H9 (cell line): ENCODE data around the gene SMARCE1. TPM values are rescaled to one million over a fixed set of nuclear protein-coding genes. Genes with fewer than 3 reads are reported as not detected.

ENCODE experiments used
- DNase-seq: peaks from one replicate; pipeline ENCODE4 v3.0.0-alpha.2; 2017
- H2AFZ ChIP-seq: one replicate; pipeline ENCODE4 v1.6.1; 2013; ENCODE audit warnings: mild to moderate bottlenecking, low read length, control low read depth, moderate library complexity
- H2AK5ac ChIP-seq: 2 replicates; pipeline ENCODE4 v1.6.1; 2013; ENCODE audit warnings: low read length, control low read depth, mixed read lengths; ENCODE audit not compliant: insufficient read length
- H2BK120ac ChIP-seq: one replicate; pipeline ENCODE4 v1.6.1; 2013; ENCODE audit warnings: low read depth, mild to moderate bottlenecking, low read length, control low read depth, inconsistent platforms; ENCODE audit not compliant: poor library complexity, severe bottlenecking
- H2BK12ac ChIP-seq: 2 replicates; pipeline ENCODE4 v1.6.1; 2013; ENCODE audit warnings: low read length, control low read depth, mixed read lengths, low read depth; ENCODE audit not compliant: insufficient read length
- H2BK15ac ChIP-seq: 2 replicates; pipeline ENCODE4 v1.6.1; 2013; ENCODE audit warnings: low read depth, low read length, control low read depth
- H2BK20ac ChIP-seq: one replicate; pipeline ENCODE4 v1.6.1; 2013; ENCODE audit warnings: low read depth, mild to moderate bottlenecking, low read length, control low read depth, inconsistent platforms; ENCODE audit not compliant: poor library complexity, severe bottlenecking
- H2BK5ac ChIP-seq: 2 replicates; pipeline ENCODE4 v1.6.1; 2013; ENCODE audit warnings: low read length, control low read depth, mixed read lengths; ENCODE audit not compliant: insufficient read length
- H3K14ac ChIP-seq: 2 replicates; pipeline ENCODE4 v1.6.1; 2013; ENCODE audit warnings: low read length, control low read depth; ENCODE audit not compliant: insufficient read depth
- H3K18ac ChIP-seq: 2 replicates; pipeline ENCODE4 v1.6.1; 2013; ENCODE audit warnings: low read depth, mild to moderate bottlenecking, mixed read lengths, low read length, control low read depth; ENCODE audit not compliant: insufficient read length
- H3K23ac ChIP-seq: 2 replicates; pipeline ENCODE4 v1.6.1; 2013; ENCODE audit warnings: low read length, control low read depth, mixed read lengths, low read depth; ENCODE audit not compliant: insufficient read length
- H3K23me2 ChIP-seq: 2 replicates; pipeline ENCODE4 v1.6.1; 2013; ENCODE audit warnings: low read depth, mild to moderate bottlenecking, mixed read lengths, low read length, control low read depth; ENCODE audit not compliant: insufficient read length, poor library complexity, severe bottlenecking
- H3K27ac ChIP-seq: 2 replicates; pipeline ENCODE4 v1.5.1; 2013; ENCODE audit warnings: low read length, control low read depth, mixed read lengths, low read depth; ENCODE audit not compliant: insufficient read length
- H3K27me3 ChIP-seq: 2 replicates; pipeline ENCODE4 v1.6.1; 2013; ENCODE audit warnings: low read length, control low read depth, inconsistent platforms; ENCODE audit not compliant: insufficient read depth
- H3K4ac ChIP-seq: 2 replicates; pipeline ENCODE4 v1.6.1; 2013; ENCODE audit warnings: low read depth, mild to moderate bottlenecking, control low read depth, inconsistent platforms, low read length, moderate library complexity
- H3K4me1 ChIP-seq: 2 replicates; pipeline ENCODE4 v1.6.1; 2013; ENCODE audit warnings: low read length, control low read depth, inconsistent platforms; ENCODE audit not compliant: insufficient read depth
- H3K4me2 ChIP-seq: 2 replicates; pipeline ENCODE4 v1.6.1; 2013; ENCODE audit warnings: low read length, control low read depth, mixed read lengths; ENCODE audit not compliant: insufficient read length, insufficient read depth
- H3K56ac ChIP-seq: 2 replicates; pipeline ENCODE4 v1.6.1; 2013; ENCODE audit warnings: low read depth, mild to moderate bottlenecking, mixed read lengths, low read length, control low read depth; ENCODE audit not compliant: insufficient read length
- H3K79me1 ChIP-seq: 2 replicates; pipeline ENCODE4 v1.6.1; 2013; ENCODE audit warnings: low read depth, mild to moderate bottlenecking, moderate library complexity, low read length, control low read depth, inconsistent platforms; ENCODE audit not compliant: insufficient read depth, poor library complexity, severe bottlenecking
- H3K79me2 ChIP-seq: 2 replicates; pipeline ENCODE4 v1.6.1; 2013; ENCODE audit warnings: low read length, control low read depth, inconsistent platforms; ENCODE audit not compliant: insufficient read depth
- H3K9ac ChIP-seq: 2 replicates; pipeline ENCODE4 v1.6.1; 2013; ENCODE audit warnings: low read length, control low read depth, mixed read lengths; ENCODE audit not compliant: insufficient read length; ENCODE audit errors: extremely low read depth
- H3K9me3 ChIP-seq: one replicate; pipeline ENCODE4 v1.6.1; 2013; ENCODE audit warnings: low read depth, low read length, inconsistent platforms; ENCODE audit not compliant: control insufficient read depth
- H3T11ph ChIP-seq: one replicate; pipeline ENCODE4 v1.6.1; 2013; ENCODE audit warnings: mild to moderate bottlenecking, low read length, control low read depth, inconsistent platforms
- H4K20me1 ChIP-seq: one replicate; pipeline ENCODE4 v1.6.1; 2013; ENCODE audit not compliant: control insufficient read depth, insufficient read length, insufficient read depth
- H4K5ac ChIP-seq: 2 replicates; pipeline ENCODE4 v1.6.1; 2013; ENCODE audit warnings: low read depth, mild to moderate bottlenecking, mixed read lengths, low read length, control low read depth; ENCODE audit not compliant: insufficient read length
- H4K8ac ChIP-seq: replicated peaks from 2 replicates; pipeline ENCODE4 v1.6.1; 2013; ENCODE audit warnings: low read length, control low read depth, mixed read lengths, low read depth; ENCODE audit not compliant: insufficient read length
- H4K91ac ChIP-seq: 2 replicates; pipeline ENCODE4 v1.6.1; 2013; ENCODE audit warnings: low read depth, mild to moderate bottlenecking, moderate library complexity, mixed read lengths, low read length, control low read depth; ENCODE audit not compliant: insufficient read length
- H3K27ac Mint-ChIP-seq, 3 experiments: 2 replicates in 2 of 3; 3 replicates in 1 of 3; pipeline ENCODE4 v1.8.0; 2020 to 2021; ENCODE audit warnings: mixed read lengths in 3 of 3, mild to moderate bottlenecking in 1 of 3, moderate library complexity in 1 of 3
- H3K27me3 Mint-ChIP-seq: 2 replicates; pipeline ENCODE4 v1.8.0; 2021; ENCODE audit warnings: low read depth, mild to moderate bottlenecking, moderate library complexity, mixed read lengths
- H3K36me3 Mint-ChIP-seq, 3 experiments: 2 replicates in 2 of 3; 3 replicates in 1 of 3; pipeline ENCODE4 v1.8.0; 2020 to 2021; ENCODE audit warnings: low read depth in 3 of 3, mixed read lengths in 3 of 3; ENCODE audit not compliant: insufficient read depth in 1 of 3
- H3K4me1 Mint-ChIP-seq, 2 experiments: 2 replicates each; pipeline ENCODE4 v1.8.0; 2020; ENCODE audit warnings: mixed read lengths in 2 of 2
- H3K4me3 Mint-ChIP-seq, 2 experiments: 2 replicates in 1 of 2; 3 replicates in 1 of 2; pipeline ENCODE4 v1.8.0; 2020 to 2021; ENCODE audit warnings: mild to moderate bottlenecking in 2 of 2, mixed read lengths in 2 of 2, moderate library complexity in 1 of 2
- H3K9me3 Mint-ChIP-seq, 2 experiments: 2 replicates in 1 of 2; 3 replicates in 1 of 2; pipeline ENCODE4 v1.8.0; 2020; ENCODE audit warnings: mild to moderate bottlenecking in 2 of 2, mixed read lengths in 2 of 2, moderate library complexity in 1 of 2
- CTCF ChIP-seq: fragments of 200-600 bp; sonication (generic); conservative IDR thresholded peaks from 3 replicates; pipeline ENCODE4 v1.8.0; 2021; ENCODE audit warnings: antibody characterized with exemption, mild to moderate bottlenecking
- WGBS: extraction: QIAGEN DNeasy Blood & Tissue Kit; methylation state at CpG from one replicate; pipeline ENCODE4 v1.1.7; 2013; ENCODE audit warnings: missing lambda C conversion rate, low lambda C conversion rate, mixed read lengths; ENCODE audit not compliant: insufficient read length; ENCODE audit errors: extremely low coverage; 5-methylcytosine and 5-hydroxymethylcytosine counted together
- total RNA-seq: library from RNA; stranded (reverse); gene quantifications from 2 replicates; pipeline ENCODE4 v1.2.1, GENCODE V29; 2021

The SMARCE1 gene
- total RNA-seq, 1 experiment from 2014 or later = 122 TPM

GRCh38 chr17:40687106-40687505, 39.5 kb upstream of the SMARCE1 start:
- Histone ChIP-seq H2BK120ac (no peak overlapping the region), H3K4ac (no peak overlapping the region), H3K79me1 (no peaks in the 10 kb centered on the region), H4K8ac (no peak overlapping the region), H2BK15ac (no peak overlapping the region), H3K27me3 (no peaks in the 10 kb centered on the region), H3K56ac (no peak overlapping the region), H4K91ac (no peak overlapping the region), H3K9ac (no peak overlapping the region), H3K23me2 (no peaks in the 10 kb centered on the region), H3K18ac (no peak overlapping the region), H4K5ac (no peak overlapping the region), H2AFZ (no peak overlapping the region), H3K9me3 (no peaks in the 10 kb centered on the region), H3K23ac (no peak overlapping the region), H3K79me2 (no peaks in the 10 kb centered on the region), H2BK20ac (no peak overlapping the region), H3T11ph (no peak overlapping the region), H3K4me2 (no peak overlapping the region), H3K4me1 (no peaks in the 10 kb centered on the region), H2BK12ac (no peak overlapping the region), H2BK5ac (no peak overlapping the region), H2AK5ac (no peak overlapping the region), H3K27ac (no peak overlapping the region), H3K14ac (no peak overlapping the region), H4K20me1 (no peaks in the 10 kb centered on the region)
- Mint-ChIP-seq H3K4me1 (no peaks in the 10 kb centered on the region), H3K4me3 (no peak overlapping the region), H3K27ac (no peak overlapping the region), H3K27me3 (peaks cover 3% of the 10 kb centered on the region), H3K9me3 (no peaks in the 10 kb centered on the region), H3K36me3 (no peaks in the 10 kb centered on the region)
- DNase-seq = no peak
- WGBS = no CpG with 5 or more reads among the region's 5 CpGs
- TF ChIP-seq CTCF = no peak
